AG04449 (cell line): ENCODE data around the gene TNNC2.

Source experiments
- CTCF ChIA-PET: fragments of 350-600 bp; formaldehyde crosslinking; extraction: SDS; loops from one replicate; lab custom pipeline; 2021; ENCODE audit warnings: antibody characterized with exemption; lab: Yijun Ruan, JAX
- POLR2A ChIA-PET: fragments of 400-600, 350-600 bp; formaldehyde crosslinking; extraction: SDS; loops from one replicate; lab custom pipeline; 2020; ENCODE audit warnings: antibody characterized with exemption, inconsistent platforms; lab: Yijun Ruan, JAX
- DNase-seq: peaks from one replicate; pipeline ENCODE4 v3.0.0-alpha.2; 2010; ENCODE audit warnings: low read depth, low spot score
- H3K4me3 ChIP-seq: 2 replicates; pipeline ENCODE4 v1.5.1; 2011; ENCODE audit warnings: low read depth, mild to moderate bottlenecking, control low read depth, low read length
- TF ChIP-seq, protein P1 (sequence below): IDR thresholded peaks from one replicate; pipeline ENCODE4 v1.5.1; 2011; ENCODE audit warnings: mild to moderate bottlenecking, moderate library complexity, low read length, control low read depth, inconsistent platforms; ENCODE audit not compliant: insufficient read depth; ENCODE audit errors: missing control alignments

The TNNC2 gene

DNA sequence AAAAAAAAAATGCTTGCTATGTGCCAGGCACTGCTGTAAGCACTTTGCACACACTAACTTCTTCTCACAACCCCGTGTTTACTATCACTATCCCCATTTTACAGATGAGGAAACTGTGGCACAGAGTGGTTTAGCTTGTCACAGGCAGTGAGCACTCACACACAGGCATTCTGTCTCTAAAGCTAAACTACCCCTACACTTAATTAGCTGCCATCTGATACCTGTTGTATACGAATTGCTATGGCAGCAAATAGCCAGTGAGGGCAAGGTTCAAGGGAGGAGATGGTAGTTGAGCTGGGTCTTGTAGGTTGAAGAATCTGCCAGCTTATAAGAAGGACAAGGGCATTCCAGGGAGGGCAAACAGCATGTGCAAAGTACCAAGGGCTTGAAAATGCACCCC, 5.2 kb downstream of the TNNC2 start:
- no peak for DNase-seq
- H3K4me3 ChIP-seq: no peak overlapping the region
- POLR2A ChIA-PET: interaction anchor here (0.7 to 2.5 kb wide), 2 partner anchors 11 to 12 kb away, joined by 4 to 9 read pairs; partner anchors contain the start of gene SNX21
- TF ChIP-seq, protein P1, sequence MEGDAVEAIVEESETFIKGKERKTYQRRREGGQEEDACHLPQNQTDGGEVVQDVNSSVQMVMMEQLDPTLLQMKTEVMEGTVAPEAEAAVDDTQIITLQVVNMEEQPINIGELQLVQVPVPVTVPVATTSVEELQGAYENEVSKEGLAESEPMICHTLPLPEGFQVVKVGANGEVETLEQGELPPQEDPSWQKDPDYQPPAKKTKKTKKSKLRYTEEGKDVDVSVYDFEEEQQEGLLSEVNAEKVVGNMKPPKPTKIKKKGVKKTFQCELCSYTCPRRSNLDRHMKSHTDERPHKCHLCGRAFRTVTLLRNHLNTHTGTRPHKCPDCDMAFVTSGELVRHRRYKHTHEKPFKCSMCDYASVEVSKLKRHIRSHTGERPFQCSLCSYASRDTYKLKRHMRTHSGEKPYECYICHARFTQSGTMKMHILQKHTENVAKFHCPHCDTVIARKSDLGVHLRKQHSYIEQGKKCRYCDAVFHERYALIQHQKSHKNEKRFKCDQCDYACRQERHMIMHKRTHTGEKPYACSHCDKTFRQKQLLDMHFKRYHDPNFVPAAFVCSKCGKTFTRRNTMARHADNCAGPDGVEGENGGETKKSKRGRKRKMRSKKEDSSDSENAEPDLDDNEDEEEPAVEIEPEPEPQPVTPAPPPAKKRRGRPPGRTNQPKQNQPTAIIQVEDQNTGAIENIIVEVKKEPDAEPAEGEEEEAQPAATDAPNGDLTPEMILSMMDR: no peak
- CTCF ChIA-PET: interaction anchor here (0.9 to 2.9 kb wide), 7 partner anchors 9 to 461 kb away, joined by 3 to 16 read pairs (median 3); no protein-coding TSS in a partner anchor

DNA sequence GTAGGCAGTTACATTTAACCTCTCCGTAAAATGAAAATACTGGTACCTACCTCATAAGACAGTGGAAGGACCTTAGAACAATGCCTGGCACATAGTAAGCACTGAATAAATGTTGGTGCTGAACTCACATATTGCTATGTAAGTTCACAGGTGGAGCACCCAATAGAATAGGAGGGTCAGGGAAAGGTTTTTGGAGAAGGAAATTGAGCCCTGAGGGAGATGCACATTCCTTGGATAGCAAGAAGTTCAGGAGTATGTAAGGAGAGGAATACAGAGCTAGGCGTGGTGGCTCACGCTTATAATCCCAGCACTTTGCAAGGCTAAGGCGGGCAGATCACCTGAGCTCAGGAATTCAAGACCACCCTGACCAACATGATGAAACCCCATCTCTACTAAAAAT, 7.6 kb downstream of the TNNC2 start:
- TF ChIP-seq, protein P1: no peak
- DNase-seq: no peak
- ChIA-PET CTCF (interaction anchor here (1.4 to 4.4 kb wide), 5 partner anchors 9 to 150 kb away, joined by 3 to 13 read pairs (median 4); no protein-coding TSS in a partner anchor), POLR2A (no interaction called here)
- H3K4me3 ChIP-seq: no peak overlapping the region

DNA sequence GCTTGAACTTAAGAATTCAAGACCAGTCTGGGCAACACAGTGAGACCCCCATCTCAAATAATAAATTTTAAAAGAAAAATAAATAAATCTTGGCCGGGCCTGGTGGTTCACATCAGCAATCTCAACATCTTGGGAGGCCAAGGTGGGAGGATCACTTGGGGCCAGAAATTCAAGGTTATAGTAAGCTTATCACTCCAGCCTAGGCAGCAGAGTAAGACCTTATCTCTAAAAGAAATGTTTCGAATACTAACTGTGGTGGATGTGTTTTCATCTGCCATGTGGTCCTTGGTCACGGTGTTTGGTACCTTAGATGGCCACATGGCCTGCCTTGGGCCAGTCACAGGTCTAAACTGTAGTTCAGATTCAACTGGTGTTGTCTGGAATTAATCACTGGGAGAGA, 8.9 kb downstream of the TNNC2 start:
- ChIA-PET POLR2A (no interaction called here), CTCF (interaction anchor here (1.0 to 4.4 kb wide), 7 partner anchors 10 to 152 kb away, joined by 3 to 13 read pairs (median 4); no protein-coding TSS in a partner anchor)
- H3K4me3 ChIP-seq: no peak overlapping the region
- TF ChIP-seq, protein P1: no peak
- DNase-seq: no peak

DNA sequence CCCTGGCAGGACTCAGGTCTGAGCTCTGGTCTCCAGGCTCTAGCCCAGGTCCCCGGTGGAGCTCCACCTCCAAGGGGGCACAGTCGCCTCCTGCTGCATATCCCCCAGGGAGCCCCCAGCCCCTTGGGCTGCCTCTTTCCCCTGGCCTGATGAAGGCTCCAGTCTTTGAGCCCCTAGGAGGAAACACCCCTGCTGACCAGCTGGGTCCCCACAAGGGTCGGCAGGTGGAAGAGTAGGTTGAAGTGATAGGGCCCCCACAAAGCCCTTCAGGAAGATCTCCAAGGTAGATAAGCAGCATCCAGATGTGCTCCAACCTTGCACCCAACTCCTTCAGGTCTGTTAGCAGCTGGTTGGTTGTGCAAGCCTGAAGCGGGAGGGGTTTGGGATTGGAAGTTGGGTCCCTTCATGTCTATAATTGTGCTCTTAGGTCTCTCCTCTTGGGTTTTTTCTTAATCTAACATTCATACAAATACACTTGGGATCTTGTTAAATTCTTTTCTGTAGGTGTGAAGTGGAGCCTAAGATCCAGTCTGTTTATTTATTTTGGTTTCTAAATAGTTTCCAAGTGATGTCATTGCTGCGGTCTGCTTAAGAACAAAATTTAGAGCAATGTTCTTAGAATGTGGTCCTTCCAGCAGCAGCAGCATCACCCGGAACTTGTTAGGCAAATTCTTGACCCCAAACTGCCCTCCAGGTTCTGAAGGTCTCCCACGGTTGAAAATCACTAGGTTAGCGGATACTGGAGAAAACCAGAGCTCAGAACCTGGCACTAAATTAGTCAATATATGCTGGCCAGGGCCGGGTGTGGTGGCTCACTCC, 9.5 kb downstream of the TNNC2 start:
- no peak overlapping the region for H3K4me3 ChIP-seq
- ChIA-PET CTCF (interaction anchor here (1.2 to 4.4 kb wide), 6 partner anchors 8 to 152 kb away, joined by 3 to 13 read pairs (median 6); partner anchors contain the start of genes DNTTIP1 and WFDC3), POLR2A (interaction anchor here (1.2 kb wide), 1 partner anchor 16 kb away, joined by 5 read pairs; the partner anchor contains the start of gene SNX21)
- TF ChIP-seq, protein P1: no peak
- DNase-seq: peak; percentile 63

DNA sequence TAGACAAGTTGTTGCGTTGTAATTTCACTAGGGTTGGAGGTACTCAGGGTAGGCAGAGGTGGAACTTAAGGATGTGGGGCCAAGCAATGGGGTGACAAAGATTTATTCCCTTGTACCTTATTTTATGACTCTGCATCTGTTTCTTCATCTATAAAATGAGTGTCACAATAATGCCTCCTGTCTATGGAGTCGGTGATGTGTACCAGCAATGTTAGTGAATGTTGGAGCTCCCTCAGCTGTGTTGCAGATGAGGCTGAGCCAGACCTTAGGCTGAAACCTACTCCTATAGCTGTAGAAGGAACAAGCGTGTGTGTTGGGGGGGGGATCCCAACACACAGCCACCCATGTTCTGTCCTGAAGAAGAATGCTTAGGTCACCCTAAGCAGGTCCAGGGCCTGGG, 10.2 kb downstream of the TNNC2 start:
- H3K4me3 ChIP-seq: no peak overlapping the region
- CTCF ChIA-PET: interaction anchor here (0.9 to 4.4 kb wide), 6 partner anchors 9 to 153 kb away, joined by 3 to 13 read pairs (median 4); partner anchors contain the start of genes DNTTIP1 and WFDC3
- POLR2A ChIA-PET: interaction anchor here (1.2 kb wide), 1 partner anchor 17 kb away, joined by 5 read pairs; the partner anchor contains the start of gene SNX21
- TF ChIP-seq, protein P1: no peak
- no peak for DNase-seq

DNA sequence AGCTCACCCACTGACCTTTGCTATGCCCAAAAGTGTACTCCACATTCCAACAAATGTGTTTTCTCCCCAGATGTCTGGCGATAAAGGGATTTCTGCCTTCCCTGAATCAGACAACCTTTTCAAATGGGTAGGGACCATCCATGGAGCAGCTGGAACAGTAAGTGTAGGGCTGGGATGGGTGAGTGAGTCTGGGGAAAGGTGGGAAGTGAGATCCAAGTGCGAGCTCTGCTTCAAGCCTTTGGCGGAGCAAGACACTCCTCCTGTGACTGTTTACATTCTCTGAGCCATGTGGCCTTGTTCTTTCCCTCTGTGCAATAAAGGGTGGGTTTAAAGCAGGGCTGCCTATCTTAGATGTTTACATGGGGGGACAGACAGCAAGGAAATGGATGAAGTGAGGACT, 12.8 kb downstream of the TNNC2 start:
- no peak for DNase-seq
- CTCF ChIA-PET: interaction anchor here (1.5 to 5.8 kb wide), 4 partner anchors 10 to 452 kb away, joined by 4 to 38 read pairs (median 9); partner anchors contain the start of gene SYS1
- TF ChIP-seq, protein P1: no peak
- POLR2A ChIA-PET: no interaction called here
- peak overlapping the region; percentile 37 for H3K4me3 ChIP-seq
